Keratinocyte (primary cell): ENCODE results near the gene RPL41. TPM values are rescaled to one million over a fixed set of nuclear protein-coding genes. Genes with fewer than 3 reads are reported as not detected.

ENCODE experiments used
- DNase-seq: peaks from one replicate; pipeline ENCODE4 v3.0.0-alpha.2; 2011; ENCODE audit warnings: low read depth, missing footprints, low spot score
- FAIRE-seq: peaks from 2 replicates; lab custom pipeline; 2011; peaks lifted over from hg19 to GRCh38; lab: Jason Lieb, UNC
- H2AFZ ChIP-seq: 2 replicates; pipeline ENCODE4 v1.6.0; 2012; ENCODE audit warnings: low read length, control low read depth, inconsistent platforms; ENCODE audit not compliant: control insufficient read depth
- H3K27ac ChIP-seq: 2 replicates; pipeline ENCODE4 v1.5.1; 2011; ENCODE audit warnings: low read length; ENCODE audit not compliant: control insufficient read depth, insufficient read depth
- H3K27me3 ChIP-seq: 3 replicates; pipeline ENCODE4 v1.6.0; 2011; ENCODE audit warnings: low read length; ENCODE audit not compliant: control insufficient read depth, insufficient read depth; ENCODE audit errors: extremely low read depth
- H3K36me3 ChIP-seq, 2 experiments: 2 replicates in 1 of 2; 3 replicates in 1 of 2; pipeline ENCODE4 v1.5.1; 2011; ENCODE audit warnings: low read length in 2 of 2, mild to moderate bottlenecking in 1 of 2; ENCODE audit not compliant: control insufficient read depth in 2 of 2, insufficient read depth in 2 of 2; ENCODE audit errors: extremely low read depth in 1 of 2
- H3K4me1 ChIP-seq: 3 replicates; pipeline ENCODE4 v1.5.1; 2011; ENCODE audit warnings: low read length; ENCODE audit not compliant: control insufficient read depth, insufficient read depth; ENCODE audit errors: extremely low read depth
- H3K4me2 ChIP-seq: 3 replicates; pipeline ENCODE4 v1.6.0; 2011; ENCODE audit warnings: low read depth, low read length; ENCODE audit not compliant: control insufficient read depth, insufficient read depth; ENCODE audit errors: extremely low read depth
- H3K4me3 ChIP-seq, 3 experiments: fragments of 200-600 bp in 1 of 3; sonication (generic) in 1 of 3; 2 replicates in 2 of 3; 3 replicates in 1 of 3; pipeline ENCODE4 v1.5.1; 2011 to 2016; ENCODE audit warnings: low read length in 3 of 3, mild to moderate bottlenecking in 3 of 3, control low read depth in 2 of 3, inconsistent platforms in 1 of 3, low read depth in 1 of 3, mixed read lengths in 1 of 3, mixed run types in 1 of 3, moderate library complexity in 1 of 3; ENCODE audit not compliant: control insufficient read depth in 2 of 3, insufficient read depth in 2 of 3; ENCODE audit errors: extremely low read depth in 1 of 3
- H3K79me2 ChIP-seq: 2 replicates; pipeline ENCODE4 v1.6.0; 2012; ENCODE audit warnings: low read length; ENCODE audit not compliant: control insufficient read depth, insufficient read depth
- H3K9ac ChIP-seq: 3 replicates; pipeline ENCODE4 v1.6.0; 2011; ENCODE audit warnings: low read length; ENCODE audit not compliant: control insufficient read depth, insufficient read depth; ENCODE audit errors: extremely low read depth
- H3K9me1 ChIP-seq: 3 replicates; pipeline ENCODE4 v1.6.0; 2011; ENCODE audit warnings: low read length; ENCODE audit not compliant: control insufficient read depth, insufficient read depth; ENCODE audit errors: extremely low read depth
- H3K9me3 ChIP-seq: 2 replicates; pipeline ENCODE4 v1.5.1; 2012; ENCODE audit warnings: low read depth, low read length; ENCODE audit not compliant: control insufficient read depth
- H4K20me1 ChIP-seq: 3 replicates; pipeline ENCODE4 v1.6.0; 2011; ENCODE audit warnings: low read length; ENCODE audit not compliant: control insufficient read depth, insufficient read depth; ENCODE audit errors: extremely low read depth
- EZH2 ChIP-seq: IDR thresholded peaks from one replicate; pipeline ENCODE4 v1.6.1; 2012; ENCODE audit warnings: inconsistent platforms, mild to moderate bottlenecking, low read length, moderate library complexity
- dilution Hi-C: fragments of 300-500 bp; cut with MboI; formaldehyde crosslinking; loops from one replicate; pipeline ENCODE4 v1.7.0; 2020; ENCODE audit warnings: low sequenced_read_pairs; ENCODE audit not compliant: extremely low pct_ligation_motif_present
- polyA plus RNA-seq, 5 experiments: library from polyadenylated mRNA; depleted of rRNA in 3 of 5; stranded (reverse) in 3 of 5; stranded (forward) in 1 of 5; unstranded in 1 of 5; fragments of >200 nt; gene quantifications; 1 replicate in 1 of 5; 2 replicates in 3 of 5; 3 replicates in 1 of 5; pipeline versions ENCODE4 v1.2.1 to v1.2.3, GENCODE V29; 2011 to 2012; ENCODE audit warnings: missing spikeins in 2 of 5, low read depth in 1 of 5, low replicate concordance in 1 of 5
- TF ChIP-seq, protein P1 (sequence below), 3 experiments: IDR thresholded peaks in 1 of 3; conservative IDR thresholded peaks in 1 of 3; optimal IDR thresholded peaks in 1 of 3; 2 replicates in 2 of 3; 3 replicates in 1 of 3; pipeline versions ENCODE3 to v1.5.1; 2011; ENCODE audit warnings: low read length in 3 of 3, mild to moderate bottlenecking in 3 of 3, moderate library complexity in 2 of 3, control low read depth in 1 of 3, inconsistent platforms in 1 of 3; ENCODE audit not compliant: insufficient read depth in 2 of 3; ENCODE audit errors: extremely low read depth in 1 of 3

The RPL41 gene
- polyA plus RNA-seq, 1 donor (not counting 4 experiments of a cell fraction or from before 2014, with no cell fraction given), result 10,481 TPM

GRCh38 chr12:56160193-56160763 lies 43.8 kb downstream of the RPL41 start:
- H3K9me1 ChIP-seq, result no peaks in the 10 kb centered on the region
- TF ChIP-seq EZH2, result no peak
- TF ChIP-seq, protein P1, sequence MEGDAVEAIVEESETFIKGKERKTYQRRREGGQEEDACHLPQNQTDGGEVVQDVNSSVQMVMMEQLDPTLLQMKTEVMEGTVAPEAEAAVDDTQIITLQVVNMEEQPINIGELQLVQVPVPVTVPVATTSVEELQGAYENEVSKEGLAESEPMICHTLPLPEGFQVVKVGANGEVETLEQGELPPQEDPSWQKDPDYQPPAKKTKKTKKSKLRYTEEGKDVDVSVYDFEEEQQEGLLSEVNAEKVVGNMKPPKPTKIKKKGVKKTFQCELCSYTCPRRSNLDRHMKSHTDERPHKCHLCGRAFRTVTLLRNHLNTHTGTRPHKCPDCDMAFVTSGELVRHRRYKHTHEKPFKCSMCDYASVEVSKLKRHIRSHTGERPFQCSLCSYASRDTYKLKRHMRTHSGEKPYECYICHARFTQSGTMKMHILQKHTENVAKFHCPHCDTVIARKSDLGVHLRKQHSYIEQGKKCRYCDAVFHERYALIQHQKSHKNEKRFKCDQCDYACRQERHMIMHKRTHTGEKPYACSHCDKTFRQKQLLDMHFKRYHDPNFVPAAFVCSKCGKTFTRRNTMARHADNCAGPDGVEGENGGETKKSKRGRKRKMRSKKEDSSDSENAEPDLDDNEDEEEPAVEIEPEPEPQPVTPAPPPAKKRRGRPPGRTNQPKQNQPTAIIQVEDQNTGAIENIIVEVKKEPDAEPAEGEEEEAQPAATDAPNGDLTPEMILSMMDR (optimal IDR thresholded peaks at IDR 0.05 in 1 of 3, IDR thresholded peaks at IDR 0.05 in 1 of 3, conservative IDR thresholded peaks at IDR 0.05 in 1 of 3; ENCODE audit: extremely low read depth in 1 of 3, insufficient read depth in 2 of 3, low read length in 3 of 3), result peak in 1 of 3 experiments; percentile 4
- peak overlapping the region; percentile 99 for H3K9ac ChIP-seq
- H3K9me3 ChIP-seq, result no peaks in the 10 kb centered on the region
- FAIRE-seq, result no peak
- H4K20me1 ChIP-seq, result peaks cover 21% of the 10 kb centered on the region
- peaks cover 28% of the 10 kb centered on the region for H3K79me2 ChIP-seq
- H3K4me2 ChIP-seq, result peak overlapping the region; percentile 95
- peaks cover 37 to 38% of the 10 kb centered on the region in 2 experiments for H3K36me3 ChIP-seq
- no peak for DNase-seq
- peak overlapping the region; percentile 84 to 98 (median 89) for H3K4me3 ChIP-seq
- no peak overlapping the region for H2AFZ ChIP-seq
- dilution Hi-C loops, result no loop called here
- H3K27me3 ChIP-seq, result no peaks in the 10 kb centered on the region
- peaks cover 26% of the 10 kb centered on the region for H3K4me1 ChIP-seq
- H3K27ac ChIP-seq, result peak overlapping the region; percentile 21

GRCh38 chr12:56160894-56161689 lies 44.7 kb downstream of the RPL41 start:
- peak overlapping the region; percentile 99 for H3K9ac ChIP-seq
- H2AFZ ChIP-seq, result no peak overlapping the region
- peak overlapping the region; percentile 21 for H3K27ac ChIP-seq
- peaks cover 34 to 38% of the 10 kb centered on the region in 2 experiments for H3K36me3 ChIP-seq
- TF ChIP-seq, protein P1 (optimal IDR thresholded peaks at IDR 0.05 in 1 of 3, IDR thresholded peaks at IDR 0.05 in 1 of 3, conservative IDR thresholded peaks at IDR 0.05 in 1 of 3; ENCODE audit: extremely low read depth in 1 of 3, insufficient read depth in 2 of 3, low read length in 3 of 3), result no peak
- TF ChIP-seq EZH2, result no peak
- DNase-seq (no peak), FAIRE-seq (no peak)
- no peaks in the 10 kb centered on the region for H3K27me3 ChIP-seq
- peaks cover 28% of the 10 kb centered on the region for H3K79me2 ChIP-seq
- H3K4me2 ChIP-seq, result peak overlapping the region; percentile 95
- peaks cover 21% of the 10 kb centered on the region for H4K20me1 ChIP-seq
- peaks cover 26% of the 10 kb centered on the region for H3K4me1 ChIP-seq
- H3K9me3 ChIP-seq, result no peaks in the 10 kb centered on the region
- H3K9me1 ChIP-seq, result no peaks in the 10 kb centered on the region
- H3K4me3 ChIP-seq, result peak overlapping the region; percentile 84 to 98 (median 89)
- dilution Hi-C loops, result no loop called here
